GM12891 (cell line): Measurements from ENCODE around the gene TRPV5.

ENCODE experiments used
- POLR2A ChIP-seq: IDR thresholded peaks from 2 replicates; pipeline ENCODE4 v1.6.1; 2011; ENCODE audit warnings: low read depth, low read length, control low read depth
- POLR2AphosphoS5 ChIP-seq: IDR thresholded peaks from 2 replicates; pipeline ENCODE4 v1.6.1; 2011; ENCODE audit warnings: low read depth, low read length, control low read depth
- POU2F2 ChIP-seq: IDR thresholded peaks from 2 replicates; pipeline ENCODE4 v1.6.1; 2011; ENCODE audit warnings: low read depth, mild to moderate bottlenecking, control low read depth, low read length, moderate library complexity

DNA sequence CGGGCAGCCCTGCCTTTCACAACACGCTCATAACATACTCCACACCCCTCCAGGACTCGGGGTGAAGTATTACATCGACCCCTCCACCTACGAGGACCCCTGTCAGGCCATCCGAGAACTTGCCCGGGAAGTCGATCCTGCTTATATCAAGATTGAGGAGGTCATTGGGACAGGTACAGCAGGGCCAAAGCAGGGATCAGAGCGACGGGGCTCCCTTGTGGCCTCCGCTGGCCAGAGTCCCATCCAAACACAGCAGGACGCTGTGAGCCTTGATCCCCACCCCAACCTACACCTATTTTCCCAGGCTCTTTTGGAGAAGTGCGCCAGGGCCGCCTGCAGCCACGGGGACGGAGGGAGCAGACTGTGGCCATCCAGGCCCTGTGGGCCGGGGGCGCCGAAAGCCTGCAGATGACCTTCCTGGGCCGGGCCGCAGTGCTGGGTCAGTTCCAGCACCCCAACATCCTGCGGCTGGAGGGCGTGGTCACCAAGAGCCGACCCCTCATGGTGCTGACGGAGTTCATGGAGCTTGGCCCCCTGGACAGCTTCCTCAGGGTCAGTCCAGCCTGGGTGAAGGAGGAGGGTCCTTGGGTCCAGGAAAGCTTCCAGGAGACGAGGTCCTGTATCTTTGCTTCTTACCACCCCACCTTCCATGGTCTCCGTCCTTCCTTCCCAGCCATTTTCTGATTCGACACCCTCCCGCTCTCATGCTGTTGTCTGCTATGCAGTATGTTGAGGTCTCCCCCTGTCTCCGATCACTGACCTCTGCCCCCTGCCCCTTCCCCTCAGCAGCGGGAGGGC is 65.2 kb downstream of the TRPV5 start:
- no peak for TF ChIP-seq POU2F2
- TF ChIP-seq POLR2A: no peak
- TF ChIP-seq POLR2AphosphoS5: no peak
